HCT116 (cell line): Measurements from ENCODE around the gene ANKIB1. TPM values are rescaled to one million over a fixed set of nuclear protein-coding genes. Genes with fewer than 3 reads are reported as not detected.

Source experiments
- ATAC-seq: fragments of 200-7000 bp; cut with Tn5 transposase; 2 replicates; pipeline ENCODE4 v1.9.1; 2020; ENCODE audit warnings: mild to moderate bottlenecking, moderate library complexity
- BruUV-seq: library from RNA; stranded (reverse); fragments of 400-500 nt; replicated peaks from 2 replicates; lab custom pipeline; 2021; lab: Mats Ljungman, UMichigan
- CTCF ChIA-PET: fragments of 300-600 bp; sonication (Branson Sonifier 250); formaldehyde crosslinking; loops from one replicate; lab custom pipeline; 2021; ENCODE audit warnings: antibody characterized with exemption; lab: Charles Lee
- POLR2A ChIA-PET: fragments of 300-600, 350-600 bp; sonication (Branson Sonifier 250); formaldehyde crosslinking; loops from one replicate; lab custom pipeline; 2021; ENCODE audit warnings: antibody characterized with exemption; lab: Charles Lee
- RAD21 ChIA-PET, 2 experiments: fragments of 300-600 bp; sonication (Branson Sonifier 250); formaldehyde crosslinking; loops; one replicate each; lab custom pipeline; 2023; ENCODE audit warnings: low total read pairs in 2 of 2; ENCODE audit not compliant: uncharacterized antibody in 2 of 2, unreplicated experiment in 2 of 2, low non-redundant PET in 1 of 2; lab: Charles Lee
- DNase-seq: peaks from one replicate; pipeline ENCODE4 v3.0.0-alpha.2; 2010; ENCODE audit warnings: low read depth, low spot score
- H2AFZ ChIP-seq: fragments of 200-600 bp; shearing (Covaris generic), sonication (generic); 2 replicates; pipeline ENCODE4 v1.6.1; 2017; ENCODE audit warnings: low read depth, mixed run types, mixed read lengths, antibody characterized with exemption, low read length; ENCODE audit not compliant: poor library complexity, severe bottlenecking
- H3K27ac ChIP-seq: 2 replicates; pipeline ENCODE4 v1.5.1; 2012; ENCODE audit warnings: low read depth, low read length
- H3K27me3 ChIP-seq: fragments of 200-600 bp; sonication (generic); 2 replicates; pipeline ENCODE4 v1.6.1; 2016; ENCODE audit warnings: mixed run types, low read length, mixed read lengths; ENCODE audit not compliant: insufficient read depth
- H3K36me3 ChIP-seq, 2 experiments: fragments of 200-500 bp in 1 of 2; fragments of 200-600 bp in 1 of 2; sonication (Bioruptor generic) in 1 of 2; sonication (generic) in 1 of 2; 2 replicates each; pipeline versions ENCODE4 v1.5.1 to v1.6.1; 2014 to 2016; ENCODE audit warnings: low read length in 2 of 2, inconsistent platforms in 1 of 2, mixed read lengths in 1 of 2, mixed run types in 1 of 2; ENCODE audit not compliant: insufficient read depth in 2 of 2, control insufficient read depth in 1 of 2
- H3K4me1 ChIP-seq, 2 experiments: fragments of 200-600 bp in 1 of 2; sonication (generic) in 1 of 2; 2 replicates each; pipeline versions ENCODE4 v1.5.1 to v1.6.1; 2012 to 2017; ENCODE audit warnings: low read length in 2 of 2, inconsistent platforms in 1 of 2, mild to moderate bottlenecking in 1 of 2, mixed read lengths in 1 of 2, mixed run types in 1 of 2, moderate library complexity in 1 of 2; ENCODE audit not compliant: insufficient read depth in 2 of 2, control insufficient read depth in 1 of 2
- H3K4me2 ChIP-seq: fragments of 200-600 bp; sonication (generic); 2 replicates; pipeline ENCODE4 v1.6.1; 2017; ENCODE audit warnings: mixed run types, low read length, mixed read lengths
- H3K4me3 ChIP-seq, 2 experiments: fragments of 200-600 bp in 1 of 2; sonication (generic) in 1 of 2; replicated peaks in 1 of 2; 2 replicates each; pipeline ENCODE4 v1.5.1; 2011 to 2016; ENCODE audit warnings: low read length in 2 of 2, control low read depth in 1 of 2, low read depth in 1 of 2, mild to moderate bottlenecking in 1 of 2, mixed read lengths in 1 of 2, mixed run types in 1 of 2
- H3K79me2 ChIP-seq: fragments of 200-600 bp; sonication (generic); 2 replicates; pipeline ENCODE4 v1.6.1; 2017; ENCODE audit warnings: mild to moderate bottlenecking, mixed run types, low read length, moderate library complexity, mixed read lengths; ENCODE audit not compliant: insufficient read depth
- H3K9ac ChIP-seq: fragments of 200-600 bp; sonication (generic); 2 replicates; pipeline ENCODE4 v1.6.1; 2016; ENCODE audit warnings: low read length, mixed read lengths
- H3K9me2 ChIP-seq: fragments of 200-600 bp; sonication (generic), shearing (Covaris generic); 2 replicates; pipeline ENCODE4 v1.6.1; 2017; ENCODE audit warnings: mixed run types, mild to moderate bottlenecking, moderate library complexity; ENCODE audit not compliant: insufficient read depth
- H3K9me3 ChIP-seq, 2 experiments: fragments of 200-500 bp in 1 of 2; fragments of 200-600 bp in 1 of 2; sonication (Bioruptor generic) in 1 of 2; sonication (generic) in 1 of 2; 2 replicates each; pipeline ENCODE4 v1.6.1; 2014 to 2017; ENCODE audit warnings: low read length in 2 of 2, mixed read lengths in 2 of 2, inconsistent platforms in 1 of 2, low read depth in 1 of 2, mild to moderate bottlenecking in 1 of 2, mixed run types in 1 of 2, moderate library complexity in 1 of 2; ENCODE audit not compliant: control insufficient read depth in 1 of 2, insufficient read depth in 1 of 2
- H4K20me1 ChIP-seq: fragments of 200-600 bp; sonication (generic), shearing (Covaris generic); 2 replicates; pipeline ENCODE4 v1.6.1; 2017; ENCODE audit warnings: mixed run types, mild to moderate bottlenecking, moderate library complexity; ENCODE audit not compliant: insufficient read depth
- CBX3 ChIP-seq: IDR thresholded peaks from 2 replicates; pipeline ENCODE4 v1.6.1; 2012; ENCODE audit warnings: low read depth
- EZH2 ChIP-seq: fragments of 200-600 bp; sonication (generic); IDR thresholded peaks from 2 replicates; pipeline ENCODE4 v1.6.1; 2017; ENCODE audit warnings: antibody characterized with exemption, mixed run types
- FOSL1 ChIP-seq: IDR thresholded peaks from 2 replicates; pipeline ENCODE4 v1.6.1; 2012; ENCODE audit warnings: low read depth
- RAD21 ChIP-seq: IDR thresholded peaks from 2 replicates; pipeline ENCODE4 v1.6.1; 2012; ENCODE audit warnings: low read depth, mild to moderate bottlenecking
- SIN3A ChIP-seq: IDR thresholded peaks from 2 replicates; pipeline ENCODE4 v1.6.1; 2012; ENCODE audit warnings: low read depth
- ZBTB33 ChIP-seq: IDR thresholded peaks from 2 replicates; pipeline ENCODE4 v1.6.1; 2011; ENCODE audit warnings: mild to moderate bottlenecking, low read length, moderate library complexity; ENCODE audit not compliant: insufficient replicate concordance; ENCODE audit errors: extremely low read depth
- intact Hi-C: fragments of 100-400 bp; cut with micrococcal nuclease; formaldehyde crosslinking; loops from 2 replicates; pipeline ENCODE4 v1.10.0; 2022
- total RNA-seq: library from RNA; stranded (reverse); gene quantifications from one replicate; pipeline ENCODE4 v1.2.1, GENCODE V29; 2021; ENCODE audit not compliant: unreplicated experiment
- TF ChIP-seq, protein P1 (sequence below), 3 experiments: fragments of 200-600 bp in 1 of 3; sonication (generic) in 1 of 3; IDR thresholded peaks in 2 of 3; conservative IDR thresholded peaks in 1 of 3; 2 replicates each; pipeline ENCODE4 v1.5.1; 2012 to 2017; ENCODE audit warnings: low read depth in 2 of 3, low read length in 2 of 3, antibody characterized with exemption in 1 of 3, borderline replicate concordance in 1 of 3, control low read depth in 1 of 3, mild to moderate bottlenecking in 1 of 3, mixed read lengths in 1 of 3, mixed run types in 1 of 3, moderate library complexity in 1 of 3; ENCODE audit not compliant: insufficient read depth in 1 of 3

Gene ANKIB1
- total RNA-seq, 1 experiment from 2014 or later = 41.2 TPM

- H3K9ac ChIP-seq = no peak overlapping the region
- H3K9me2 ChIP-seq = no peaks in the 10 kb centered on the region
- no peak overlapping the region for H3K27ac ChIP-seq
- DNase-seq (no peak), ATAC-seq (no peak)
- no peaks in the 10 kb centered on the region for H3K79me2 ChIP-seq
- ChIA-PET CTCF (no interaction called here), RAD21 (no interaction called here), POLR2A (no interaction called here)
- no peaks in the 10 kb centered on the region for H3K9me3 ChIP-seq
- H3K27me3 ChIP-seq = no peaks in the 10 kb centered on the region
- H3K4me2 ChIP-seq = no peak overlapping the region
- H3K4me3 ChIP-seq = no peak overlapping the region
- no peak overlapping the region for H2AFZ ChIP-seq
- H3K4me1 ChIP-seq = no peaks in the 10 kb centered on the region
- intact Hi-C loops = no loop called here
- no TSS peak for BruUV-seq
- peaks cover 19 to 25% of the 10 kb centered on the region in 2 experiments for H3K36me3 ChIP-seq
- TF ChIP-seq CBX3 (no peak), EZH2 (no peak), RAD21 (no peak), SIN3A (no peak), FOSL1 (no peak), ZBTB33 (no peak)
- TF ChIP-seq, protein P1, sequence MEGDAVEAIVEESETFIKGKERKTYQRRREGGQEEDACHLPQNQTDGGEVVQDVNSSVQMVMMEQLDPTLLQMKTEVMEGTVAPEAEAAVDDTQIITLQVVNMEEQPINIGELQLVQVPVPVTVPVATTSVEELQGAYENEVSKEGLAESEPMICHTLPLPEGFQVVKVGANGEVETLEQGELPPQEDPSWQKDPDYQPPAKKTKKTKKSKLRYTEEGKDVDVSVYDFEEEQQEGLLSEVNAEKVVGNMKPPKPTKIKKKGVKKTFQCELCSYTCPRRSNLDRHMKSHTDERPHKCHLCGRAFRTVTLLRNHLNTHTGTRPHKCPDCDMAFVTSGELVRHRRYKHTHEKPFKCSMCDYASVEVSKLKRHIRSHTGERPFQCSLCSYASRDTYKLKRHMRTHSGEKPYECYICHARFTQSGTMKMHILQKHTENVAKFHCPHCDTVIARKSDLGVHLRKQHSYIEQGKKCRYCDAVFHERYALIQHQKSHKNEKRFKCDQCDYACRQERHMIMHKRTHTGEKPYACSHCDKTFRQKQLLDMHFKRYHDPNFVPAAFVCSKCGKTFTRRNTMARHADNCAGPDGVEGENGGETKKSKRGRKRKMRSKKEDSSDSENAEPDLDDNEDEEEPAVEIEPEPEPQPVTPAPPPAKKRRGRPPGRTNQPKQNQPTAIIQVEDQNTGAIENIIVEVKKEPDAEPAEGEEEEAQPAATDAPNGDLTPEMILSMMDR (IDR thresholded peaks at IDR 0.05 in 2 of 3, conservative IDR thresholded peaks at IDR 0.05 in 1 of 3; ENCODE audit: borderline replicate concordance in 1 of 3, insufficient read depth in 1 of 3, low read depth in 2 of 3, low read length in 2 of 3) = no peak
- H4K20me1 ChIP-seq = no peaks in the 10 kb centered on the region
Measured at GRCh38 chr7:92221766-92222165, 24.0 kb upstream of the ANKIB1 start.
